Lower lobe of right lung (tissue), 2 donors: ENCODE data around the gene PRR36. TPM values are rescaled to one million over a fixed set of nuclear protein-coding genes. Genes with fewer than 3 reads are reported as not detected.
A peak's percentile ranks its signal among the peaks of the same experiment; 100 is the strongest.
"Not testable (repeated sequence)": the region's sequence is repeated elsewhere in the genome, so short reads cannot be mapped to it uniquely, and the experiment has no call there.

Experiments used
- ATAC-seq, 2 donors: fragments of 200-7000 bp; cut with Tn5 transposase; one replicate each; pipeline ENCODE4 v1.9.1; 2020 to 2022; ENCODE audit warnings: mild to moderate bottlenecking in 2 of 2, moderate library complexity in 2 of 2
- DNase-seq: peaks from one replicate; pipeline ENCODE4 v3.0.0-alpha.2; 2020
- H3K27ac ChIP-seq: fragments of 200-600 bp; one replicate; pipeline ENCODE4 v1.8.0; 2022
- H3K27me3 ChIP-seq: fragments of 200-600 bp; one replicate; pipeline ENCODE4 v1.8.0; 2022; ENCODE audit warnings: low read depth
- H3K36me3 ChIP-seq: fragments of 200-600 bp; one replicate; pipeline ENCODE4 v1.8.0; 2022; ENCODE audit warnings: mild to moderate bottlenecking
- H3K4me1 ChIP-seq: fragments of 200-600 bp; one replicate; pipeline ENCODE4 v1.8.0; 2022
- H3K4me3 ChIP-seq: fragments of 200-600 bp; one replicate; pipeline ENCODE4 v1.8.0; 2022; ENCODE audit warnings: mild to moderate bottlenecking
- H3K9me3 ChIP-seq: fragments of 200-600 bp; one replicate; pipeline ENCODE4 v1.8.0; 2022
- intact Hi-C: fragments of 100-400 bp; cut with DNase I; formaldehyde crosslinking; loops from one replicate; pipeline ENCODE4 v1.11.0; 2022
- total RNA-seq: library from RNA; stranded (reverse); fragmentation: NEBNext Ultra II Directional; extraction: Animal tissue kit (Norgen Biotek cat#: 25700); gene quantifications from one replicate; pipeline ENCODE4 v1.2.1, GENCODE V29; 2021
- TF ChIP-seq, protein P1 (sequence below): fragments of 200-600 bp; IDR thresholded peaks from one replicate; pipeline ENCODE4 v1.8.0; 2022; ENCODE audit warnings: antibody characterized with exemption, mild to moderate bottlenecking
- donor health status: DM: no; HTN: yes; CAD: no; lungs with severe emphysema.

PRR36 gene
- total RNA-seq, 1 donor from 2014 or later: 2.5 TPM

DNA sequence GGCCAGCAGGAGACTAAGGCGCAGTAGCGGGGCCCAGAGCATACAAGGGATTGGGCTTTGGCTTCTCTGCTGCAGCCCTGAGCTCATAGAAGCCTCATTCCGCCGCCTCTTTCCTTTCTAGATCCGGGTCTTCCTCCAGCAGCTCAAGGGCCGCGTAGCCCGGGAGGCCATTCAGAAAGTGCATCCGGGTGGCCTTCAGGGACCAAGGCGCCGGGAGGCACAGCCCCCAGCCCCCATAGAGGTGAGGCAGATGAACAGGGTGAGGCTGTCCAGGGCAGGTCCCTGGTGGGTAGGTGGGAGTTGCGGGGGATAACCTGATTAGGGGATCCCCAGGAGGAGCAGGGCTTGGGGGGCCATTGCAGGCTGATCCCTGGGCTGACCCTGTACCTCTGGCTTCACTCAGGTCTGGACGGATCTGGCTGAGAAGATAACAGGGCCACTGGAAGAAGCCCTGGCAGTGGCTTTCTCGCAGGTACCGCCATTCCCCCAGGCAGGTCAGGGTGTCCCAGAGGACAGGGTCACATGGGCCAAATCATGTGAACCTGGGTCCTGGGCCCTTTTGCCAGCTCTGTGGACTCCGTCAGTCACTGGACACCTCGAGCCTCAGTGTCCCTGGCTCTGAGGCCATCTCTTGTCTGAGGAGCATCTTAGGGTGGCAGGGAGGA lies 47.2 kb upstream of the PRR36 start:
- no peaks in the 10 kb centered on the region for H3K9me3 ChIP-seq
- H3K4me1 ChIP-seq: peaks cover 54% of the 10 kb centered on the region
- peaks cover 24% of the 10 kb centered on the region for H3K27me3 ChIP-seq
- H3K4me3 ChIP-seq: peak overlapping the region; percentile 63
- TF ChIP-seq, protein P1, sequence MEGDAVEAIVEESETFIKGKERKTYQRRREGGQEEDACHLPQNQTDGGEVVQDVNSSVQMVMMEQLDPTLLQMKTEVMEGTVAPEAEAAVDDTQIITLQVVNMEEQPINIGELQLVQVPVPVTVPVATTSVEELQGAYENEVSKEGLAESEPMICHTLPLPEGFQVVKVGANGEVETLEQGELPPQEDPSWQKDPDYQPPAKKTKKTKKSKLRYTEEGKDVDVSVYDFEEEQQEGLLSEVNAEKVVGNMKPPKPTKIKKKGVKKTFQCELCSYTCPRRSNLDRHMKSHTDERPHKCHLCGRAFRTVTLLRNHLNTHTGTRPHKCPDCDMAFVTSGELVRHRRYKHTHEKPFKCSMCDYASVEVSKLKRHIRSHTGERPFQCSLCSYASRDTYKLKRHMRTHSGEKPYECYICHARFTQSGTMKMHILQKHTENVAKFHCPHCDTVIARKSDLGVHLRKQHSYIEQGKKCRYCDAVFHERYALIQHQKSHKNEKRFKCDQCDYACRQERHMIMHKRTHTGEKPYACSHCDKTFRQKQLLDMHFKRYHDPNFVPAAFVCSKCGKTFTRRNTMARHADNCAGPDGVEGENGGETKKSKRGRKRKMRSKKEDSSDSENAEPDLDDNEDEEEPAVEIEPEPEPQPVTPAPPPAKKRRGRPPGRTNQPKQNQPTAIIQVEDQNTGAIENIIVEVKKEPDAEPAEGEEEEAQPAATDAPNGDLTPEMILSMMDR: no peak
- DNase-seq (no peak), ATAC-seq (no peak)
- peak overlapping the region; percentile 83 for H3K27ac ChIP-seq
- intact Hi-C loops: no loop called here
- H3K36me3 ChIP-seq: peaks cover 15% of the 10 kb centered on the region

DNA sequence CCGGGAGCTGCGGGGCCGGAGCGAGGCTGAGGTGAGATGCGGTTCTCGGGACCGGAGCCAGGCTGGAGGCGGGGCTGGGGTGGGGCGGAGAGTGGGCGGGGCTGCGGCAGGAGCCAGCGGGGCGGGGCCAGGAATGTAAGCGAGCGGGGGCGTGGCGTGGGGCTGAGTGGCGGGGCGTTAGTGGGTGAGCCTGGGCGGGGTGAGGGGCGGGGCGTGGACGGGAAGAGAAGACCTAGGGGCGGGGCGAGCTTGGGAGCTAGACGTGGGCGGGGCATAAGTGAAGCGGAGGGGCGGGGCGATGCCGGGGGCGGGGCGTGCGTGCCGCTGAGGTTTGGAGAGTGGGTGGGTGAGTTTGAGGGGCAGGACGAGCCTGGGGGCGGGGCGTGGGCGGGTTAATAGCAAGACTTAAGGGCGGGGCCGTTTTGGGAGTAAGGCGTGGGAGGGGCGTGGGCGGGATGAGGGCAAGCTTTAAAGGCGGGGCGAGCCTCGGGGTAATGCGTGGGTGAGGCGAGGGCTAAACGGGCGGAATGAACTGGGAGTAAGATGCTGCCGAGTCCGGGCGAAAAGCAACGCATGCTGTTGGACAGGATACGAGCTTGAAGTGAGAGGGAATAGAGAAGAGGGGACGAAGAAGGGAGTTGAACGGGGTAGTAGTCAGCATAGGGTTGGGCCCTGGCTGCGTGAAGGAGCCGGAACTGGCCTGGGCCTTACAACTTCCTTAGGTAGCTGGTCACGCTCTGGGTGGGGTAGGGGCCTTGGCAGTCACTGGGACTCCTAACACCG lies 46.5 kb upstream of the PRR36 start:
- ATAC-seq (peak; percentile 92 to 95), DNase-seq (peak; percentile 100)
- peaks cover 31% of the 10 kb centered on the region for H3K27me3 ChIP-seq
- peaks cover 58% of the 10 kb centered on the region for H3K4me1 ChIP-seq
- TF ChIP-seq, protein P1: no peak
- H3K36me3 ChIP-seq: peaks cover 15% of the 10 kb centered on the region
- intact Hi-C loops: no loop called here
- H3K9me3 ChIP-seq: no peaks in the 10 kb centered on the region
- H3K4me3 ChIP-seq: peak overlapping the region; percentile 80
- H3K27ac ChIP-seq: peak overlapping the region; percentile 83

DNA sequence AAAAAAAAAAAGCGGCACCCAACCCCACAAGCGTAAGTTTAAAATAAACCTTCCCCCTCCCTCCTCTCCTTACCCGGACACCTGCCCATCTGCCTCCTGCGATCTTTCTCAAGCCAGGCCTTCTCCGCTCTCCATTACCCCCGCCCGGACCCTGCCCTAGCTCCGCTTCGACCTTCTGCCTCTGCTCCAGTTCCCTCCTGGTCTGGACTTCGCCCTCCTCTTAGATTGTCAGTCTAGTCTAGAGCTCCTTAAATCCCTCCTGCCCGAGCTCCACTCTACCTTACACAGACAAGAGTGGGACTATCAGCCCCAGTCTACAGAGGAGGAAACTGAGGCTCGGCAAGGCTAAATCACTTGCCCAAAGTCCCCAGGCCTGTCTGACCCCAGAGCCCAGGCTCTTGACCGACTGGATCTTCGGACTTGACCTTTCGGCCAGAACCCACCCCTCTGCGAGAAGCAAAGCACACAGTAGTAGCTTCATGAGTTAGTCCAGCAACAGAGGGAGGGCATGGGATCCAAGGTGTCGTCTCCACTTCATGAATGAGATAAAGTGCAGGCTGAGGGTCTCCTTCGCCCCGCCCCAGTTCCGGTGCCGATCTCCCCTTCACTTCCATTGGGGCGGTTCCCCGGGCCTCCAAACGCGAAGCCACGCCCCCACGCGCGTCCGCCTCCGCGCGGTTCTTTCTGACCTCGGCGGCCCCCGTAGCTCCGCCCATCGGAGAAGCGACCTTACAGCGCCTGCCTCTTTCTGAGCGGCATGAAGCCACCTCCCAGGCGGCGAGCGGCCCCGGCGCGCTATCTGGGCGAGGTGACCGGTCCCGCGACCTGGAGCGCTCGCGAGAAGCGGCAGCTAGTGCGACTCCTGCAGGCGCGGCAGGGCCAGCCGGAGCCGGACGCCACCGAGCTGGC lies 45.7 kb upstream of the PRR36 start, which contains the start of gene SNAPC2:
TSS of gene SNAPC2 (plus strand) at position 729 of the 909 bp plus-strand sequence. CDS start at position 758, 29 bp downstream.
- Histone ChIP-seq H3K9me3 (no peaks in the 10 kb centered on the region), H3K36me3 (peaks cover 15% of the 10 kb centered on the region), H3K4me3 (peak within 1 kb of the TSS; percentile 80), H3K27ac (peak within 1 kb of the TSS; percentile 83), H3K4me1 (peaks cover 57% of the 10 kb centered on the region), H3K27me3 (peaks cover 40% of the 10 kb centered on the region)
- peak; percentile 98 for DNase-seq
- ATAC-seq: peak; percentile 82 to 84
- TF ChIP-seq, protein P1: no peak
- intact Hi-C loops: no loop called here

DNA sequence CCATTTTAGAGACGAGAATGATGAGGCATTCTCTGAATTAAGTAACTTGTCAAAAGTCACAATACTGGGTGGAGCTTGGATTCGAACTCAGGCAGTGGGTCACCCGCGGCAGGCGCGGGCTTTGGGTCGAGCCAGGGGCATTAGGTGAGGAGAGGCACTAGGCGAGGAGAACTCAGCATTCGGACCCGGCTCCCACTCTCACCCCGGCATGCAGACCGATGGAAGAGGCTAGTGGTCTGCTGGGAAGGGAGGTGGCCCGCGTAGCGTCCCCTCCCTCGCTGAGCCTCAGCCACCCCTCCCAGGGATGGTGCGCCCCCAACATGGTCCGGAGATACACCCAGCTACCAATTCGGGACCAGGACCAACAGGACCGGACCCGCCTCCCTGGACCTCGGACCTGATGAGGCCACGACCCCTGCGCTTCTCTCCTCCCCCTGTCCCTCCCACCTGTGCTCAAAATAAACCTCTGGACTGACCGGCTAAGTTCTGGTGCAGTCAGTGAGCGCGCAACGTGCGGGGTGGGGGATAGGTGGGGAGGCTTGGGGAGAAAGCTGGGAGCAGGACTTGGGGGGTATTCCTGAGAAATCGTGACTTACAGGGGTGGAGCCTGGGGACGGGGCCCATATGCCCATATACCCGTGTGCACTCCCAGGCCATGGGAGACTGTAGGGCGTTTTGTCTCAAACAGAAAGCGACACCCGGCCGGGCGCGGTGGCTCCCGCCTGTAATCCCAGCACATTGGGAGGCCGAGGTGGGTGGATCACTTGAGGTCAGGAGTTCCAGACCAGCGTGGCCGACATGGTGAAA lies 44.6 kb upstream of the PRR36 start:
- Histone ChIP-seq H3K4me3 (no peak overlapping the region), H3K4me1 (peaks cover 54% of the 10 kb centered on the region), H3K27ac (no peak overlapping the region), H3K36me3 (peaks cover 15% of the 10 kb centered on the region), H3K9me3 (no peaks in the 10 kb centered on the region), H3K27me3 (peaks cover 45% of the 10 kb centered on the region)
- TF ChIP-seq, protein P1: no peak
- ATAC-seq: no peak
- no peak for DNase-seq
- intact Hi-C loops: no loop called here

DNA sequence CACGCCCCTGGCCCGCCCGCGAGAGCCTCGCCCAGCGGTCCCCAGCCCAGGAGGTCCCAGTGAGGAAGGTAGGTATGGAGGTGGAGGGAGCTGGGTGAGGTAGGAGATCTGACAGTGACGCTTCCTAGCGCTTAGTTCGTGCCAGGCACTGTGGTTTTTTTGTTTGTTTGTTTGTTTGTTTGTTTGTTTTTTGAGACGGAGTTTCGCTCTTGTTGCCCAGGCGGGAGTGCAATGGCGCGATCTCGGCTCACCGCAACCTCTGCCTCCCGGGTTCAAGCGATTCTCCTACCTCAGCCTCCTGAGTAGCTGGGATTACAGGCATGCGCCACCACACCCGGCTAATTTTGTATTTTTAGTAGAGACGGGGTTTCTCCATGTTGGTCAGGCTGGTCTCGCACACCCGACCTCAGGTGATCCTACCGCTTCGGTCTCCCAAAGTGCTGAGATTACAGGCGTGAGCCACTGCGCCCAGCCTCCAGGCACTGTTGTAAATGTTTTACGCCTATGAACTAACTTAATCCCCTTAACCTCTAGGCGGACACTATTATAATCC lies 43.9 kb upstream of the PRR36 start:
- peaks cover 54% of the 10 kb centered on the region for H3K4me1 ChIP-seq
- intact Hi-C loops, DNase-seq, H3K27ac ChIP-seq, ATAC-seq, H3K9me3 ChIP-seq: not testable (repeated sequence)
- H3K36me3 ChIP-seq: peaks cover 15% of the 10 kb centered on the region
- peaks cover 45% of the 10 kb centered on the region for H3K27me3 ChIP-seq
- H3K4me3 ChIP-seq: peak overlapping the region; percentile 49
